Loucy (cell line): Measurements from ENCODE around the gene ADAMTS2.

Source experiments
- H2AFZ ChIP-seq: fragments of 200-600 bp; sonication (generic); 2 replicates; pipeline ENCODE4 v1.6.0; 2016; ENCODE audit warnings: antibody characterized with exemption, mild to moderate bottlenecking, low read length, moderate library complexity
- H3F3A ChIP-seq: fragments of 200-600 bp; 2 replicates; pipeline ENCODE4 v1.6.0; 2016; ENCODE audit warnings: antibody characterized with exemption, low read depth, mild to moderate bottlenecking
- H3K27me3 ChIP-seq: fragments of 200-600 bp; sonication (generic); 2 replicates; pipeline ENCODE4 v1.6.1; 2014; ENCODE audit warnings: low read length, mild to moderate bottlenecking; ENCODE audit not compliant: insufficient read depth, poor library complexity, severe bottlenecking
- H3K36me3 ChIP-seq: fragments of 200-600 bp; sonication (generic); 2 replicates; pipeline ENCODE4 v1.6.1; 2016; ENCODE audit warnings: low read length; ENCODE audit not compliant: insufficient read depth
- H3K4me1 ChIP-seq: fragments of 200-600 bp; sonication (generic); 2 replicates; pipeline ENCODE4 v1.5.1; 2014; ENCODE audit warnings: low read length, mild to moderate bottlenecking; ENCODE audit not compliant: insufficient read depth, poor library complexity, severe bottlenecking
- H3K4me2 ChIP-seq: fragments of 200-600 bp; sonication (generic); 2 replicates; pipeline ENCODE4 v1.6.0; 2014; ENCODE audit warnings: antibody characterized with exemption, low read length, low read depth, mild to moderate bottlenecking; ENCODE audit not compliant: poor library complexity, severe bottlenecking
- H3K4me3 ChIP-seq: fragments of 200-600 bp; sonication (generic); 2 replicates; pipeline ENCODE4 v1.5.1; 2014; ENCODE audit warnings: low read length, mild to moderate bottlenecking, mixed read lengths; ENCODE audit not compliant: poor library complexity, severe bottlenecking
- H3K79me2 ChIP-seq: fragments of 200-600 bp; sonication (generic); 2 replicates; pipeline ENCODE4 v1.6.1; 2014; ENCODE audit warnings: low read length; ENCODE audit not compliant: insufficient read depth
- H3K9ac ChIP-seq: fragments of 200-600 bp; sonication (generic); 2 replicates; pipeline ENCODE4 v1.6.0; 2014; ENCODE audit warnings: mild to moderate bottlenecking, low read depth, low read length, moderate library complexity; ENCODE audit not compliant: poor library complexity, severe bottlenecking
- H3K9me2 ChIP-seq: fragments of 200-600 bp; sonication (generic); replicated peaks from 2 replicates; pipeline ENCODE4 v1.6.1; 2016; ENCODE audit warnings: low read depth, low read length, mixed read lengths
- H3K9me3 ChIP-seq: fragments of 200-600 bp; sonication (generic); 2 replicates; pipeline ENCODE4 v1.6.1; 2014; ENCODE audit warnings: mild to moderate bottlenecking, antibody characterized with exemption, low read length, low read depth; ENCODE audit not compliant: insufficient read depth
- H4K20me1 ChIP-seq: fragments of 200-600 bp; sonication (generic); 2 replicates; pipeline ENCODE4 v1.6.0; 2014; ENCODE audit warnings: antibody characterized with exemption, low read length, mild to moderate bottlenecking; ENCODE audit not compliant: insufficient read depth, poor library complexity, severe bottlenecking
- CTCF ChIP-seq: fragments of 200-600 bp; sonication (generic); conservative IDR thresholded peaks from 2 replicates; pipeline ENCODE4 v1.5.1; 2014; ENCODE audit warnings: mild to moderate bottlenecking, antibody characterized with exemption, low read length
- EZH2phosphoT487 ChIP-seq: fragments of 200-600 bp; IDR thresholded peaks from 2 replicates; pipeline ENCODE4 v1.6.1; 2018; ENCODE audit warnings: antibody characterized with exemption, mild to moderate bottlenecking, moderate library complexity, borderline replicate concordance

The ADAMTS2 gene

GRCh38 chr5:179268399-179268952 lies 76.8 kb downstream of the ADAMTS2 start:
- no peaks in the 10 kb centered on the region for H3K36me3 ChIP-seq
- H3K9ac ChIP-seq, result no peak overlapping the region
- no peak overlapping the region for H2AFZ ChIP-seq

GRCh38 chr5:179267671-179268083 lies 77.6 kb downstream of the ADAMTS2 start:
- Histone ChIP-seq H3K4me2 (no peak overlapping the region), H3K4me1 (no peaks in the 10 kb centered on the region), H3K27me3 (no peaks in the 10 kb centered on the region), H3F3A (no peaks in the 10 kb centered on the region), H3K79me2 (no peaks in the 10 kb centered on the region), H2AFZ (no peak overlapping the region), H3K9me2 (no peaks in the 10 kb centered on the region), H3K9me3 (no peaks in the 10 kb centered on the region), H3K36me3 (no peaks in the 10 kb centered on the region), H3K9ac (no peak overlapping the region), H4K20me1 (no peaks in the 10 kb centered on the region), H3K4me3 (no peak overlapping the region)
- TF ChIP-seq CTCF, result no peak
- TF ChIP-seq EZH2phosphoT487, result no peak

More at GRCh38 chr5:179268399-179268952, 76.8 kb downstream of the ADAMTS2 start:
- no peaks in the 10 kb centered on the region for H3F3A ChIP-seq
- H3K27me3 ChIP-seq, result no peaks in the 10 kb centered on the region
- no peaks in the 10 kb centered on the region for H3K9me2 ChIP-seq
- no peaks in the 10 kb centered on the region for H4K20me1 ChIP-seq
- no peaks in the 10 kb centered on the region for H3K4me1 ChIP-seq
- no peak overlapping the region for H3K4me3 ChIP-seq
- no peak overlapping the region for H3K4me2 ChIP-seq
- TF ChIP-seq EZH2phosphoT487 (no peak), CTCF (no peak)
- no peaks in the 10 kb centered on the region for H3K79me2 ChIP-seq
- no peaks in the 10 kb centered on the region for H3K9me3 ChIP-seq

- Histone ChIP-seq H3K36me3 (no peaks in the 10 kb centered on the region), H3K27me3 (no peaks in the 10 kb centered on the region), H3K9me2 (no peaks in the 10 kb centered on the region), H4K20me1 (no peaks in the 10 kb centered on the region), H2AFZ (no peak overlapping the region), H3K4me1 (no peaks in the 10 kb centered on the region), H3K4me2 (no peak overlapping the region), H3K79me2 (no peaks in the 10 kb centered on the region), H3K9me3 (no peaks in the 10 kb centered on the region), H3F3A (no peaks in the 10 kb centered on the region), H3K4me3 (no peak overlapping the region), H3K9ac (no peak overlapping the region)
- no peak for TF ChIP-seq CTCF
- TF ChIP-seq EZH2phosphoT487, result no peak
Observed at GRCh38 chr5:179267071-179267670, 78.1 kb downstream of the ADAMTS2 start.
